HEK293 (cell line): ENCODE data around the gene CC2D1A.

Source experiments
- CTCF ChIA-PET: fragments of 350-600 bp; formaldehyde crosslinking; extraction: SDS; loops from one replicate; lab custom pipeline; 2021; ENCODE audit warnings: antibody characterized with exemption; lab: Yijun Ruan, JAX
- POLR2A ChIA-PET: fragments of 300-600 bp; formaldehyde crosslinking; extraction: SDS; loops from one replicate; lab custom pipeline; 2020; ENCODE audit warnings: antibody characterized with exemption, inconsistent platforms; lab: Yijun Ruan, JAX
- H3K27ac ChIP-seq: fragments of 200-500 bp; sonication (Bioruptor generic); 2 replicates; pipeline ENCODE4 v1.5.1; 2014; ENCODE audit warnings: low read depth, low read length, control low read depth, inconsistent platforms; ENCODE audit errors: extremely low read depth
- H3K36me3 ChIP-seq, 2 experiments: fragments of 200-500 bp in 1 of 2; sonication (Bioruptor generic) in 1 of 2; 1 replicate in 1 of 2; 2 replicates in 1 of 2; pipeline ENCODE4 v1.5.1; 2014 to 2017; ENCODE audit warnings: inconsistent platforms in 2 of 2, low read length in 2 of 2; ENCODE audit not compliant: control insufficient read depth in 2 of 2, insufficient read depth in 1 of 2
- H3K4me1 ChIP-seq: fragments of 200-500 bp; sonication (Bioruptor generic); 2 replicates; pipeline ENCODE4 v1.5.1; 2014; ENCODE audit warnings: mild to moderate bottlenecking, low read length, inconsistent platforms; ENCODE audit not compliant: control insufficient read depth, insufficient read depth
- H3K4me3 ChIP-seq: 2 replicates; pipeline ENCODE4 v1.5.1; 2011; ENCODE audit warnings: low read depth, mild to moderate bottlenecking, control low read depth, low read length, moderate library complexity
- H3K9me3 ChIP-seq: fragments of 200-500 bp; sonication (Bioruptor generic); 2 replicates; pipeline ENCODE4 v1.5.1; 2014; ENCODE audit warnings: low read depth, low read length, inconsistent platforms; ENCODE audit not compliant: control insufficient read depth, insufficient read depth
- AEBP2 ChIP-seq: fragments of 450-650 bp; formaldehyde crosslinking; IDR thresholded peaks from 2 replicates; pipeline ENCODE4 v1.5.1; 2016; ENCODE audit warnings: missing biosample characterization, missing genetic modification characterization, borderline replicate concordance
- HIC1 ChIP-seq: fragments of 450-650 bp; formaldehyde crosslinking; IDR thresholded peaks from 2 replicates; pipeline ENCODE4 v1.5.1; 2016; ENCODE audit warnings: missing biosample characterization, missing genetic modification characterization
- KLF8 ChIP-seq: fragments of 450-650 bp; formaldehyde crosslinking; IDR thresholded peaks from 2 replicates; pipeline ENCODE4 v1.5.1; 2016; ENCODE audit warnings: missing biosample characterization, missing genetic modification characterization
- KLF9 ChIP-seq: fragments of 450-650 bp; formaldehyde crosslinking; IDR thresholded peaks from 2 replicates; pipeline ENCODE4 v1.5.1; 2016; ENCODE audit warnings: missing biosample characterization, missing genetic modification characterization, low read depth
- OSR2 ChIP-seq: fragments of 450-650 bp; formaldehyde crosslinking; IDR thresholded peaks from 2 replicates; pipeline ENCODE4 v1.5.1; 2016; ENCODE audit warnings: missing biosample characterization, missing genetic modification characterization
- SP2 ChIP-seq: fragments of 450-650 bp; formaldehyde crosslinking; IDR thresholded peaks from 2 replicates; pipeline ENCODE4 v1.5.1; 2016; ENCODE audit warnings: missing biosample characterization, missing genetic modification characterization
- SP7 ChIP-seq: fragments of 450-650 bp; formaldehyde crosslinking; IDR thresholded peaks from 2 replicates; pipeline ENCODE4 v1.5.1; 2016; ENCODE audit warnings: missing biosample characterization, missing genetic modification characterization
- ZBTB10 ChIP-seq: fragments of 450-650 bp; formaldehyde crosslinking; IDR thresholded peaks from 2 replicates; pipeline ENCODE4 v1.5.1; 2016; ENCODE audit warnings: missing biosample characterization, missing genetic modification characterization
- ZBTB21 ChIP-seq: fragments of 450-650 bp; formaldehyde crosslinking; IDR thresholded peaks from 2 replicates; pipeline ENCODE4 v1.5.1; 2017; ENCODE audit warnings: missing biosample characterization, missing genetic modification characterization
- ZBTB26 ChIP-seq: fragments of 450-650 bp; formaldehyde crosslinking; optimal IDR thresholded peaks from 2 replicates; pipeline ENCODE3; 2016; ENCODE audit warnings: missing biosample characterization, mild to moderate bottlenecking, missing genetic modification characterization
- ZBTB49 ChIP-seq: fragments of 450-650 bp; formaldehyde crosslinking; IDR thresholded peaks from 2 replicates; pipeline ENCODE4 v1.5.1; 2016; ENCODE audit warnings: missing biosample characterization, missing genetic modification characterization, low read depth
- ZFHX2 ChIP-seq: fragments of 450-650 bp; formaldehyde crosslinking; conservative IDR thresholded peaks from 2 replicates; pipeline ENCODE4 v1.5.1; 2016; ENCODE audit warnings: missing biosample characterization, missing genetic modification characterization
- ZNF157 ChIP-seq: fragments of 450-650 bp; formaldehyde crosslinking; IDR thresholded peaks from 2 replicates; pipeline ENCODE4 v1.5.1; 2016; ENCODE audit warnings: missing biosample characterization, missing genetic modification characterization
- ZNF354C ChIP-seq: fragments of 450-650 bp; formaldehyde crosslinking; IDR thresholded peaks from 2 replicates; pipeline ENCODE4 v1.5.1; 2016; ENCODE audit warnings: missing biosample characterization, missing genetic modification characterization, low read depth, borderline replicate concordance
- ZNF580 ChIP-seq: fragments of 450-650 bp; formaldehyde crosslinking; IDR thresholded peaks from 2 replicates; pipeline ENCODE4 v1.5.1; 2016; ENCODE audit warnings: missing biosample characterization, missing genetic modification characterization
- ZNF692 ChIP-seq: fragments of 450-650 bp; formaldehyde crosslinking; IDR thresholded peaks from 2 replicates; pipeline ENCODE4 v1.5.1; 2016; ENCODE audit warnings: missing biosample characterization, missing genetic modification characterization
- ZNF791 ChIP-seq: fragments of 450-650 bp; formaldehyde crosslinking; IDR thresholded peaks from 2 replicates; pipeline ENCODE4 v1.5.1; 2016; ENCODE audit warnings: missing biosample characterization, missing genetic modification characterization

Gene CC2D1A

GRCh38 chr19:13917888-13918406, 11.9 kb downstream of the CC2D1A start (continued):
- TF ChIP-seq HIC1 (tag by site-specific recombination) (no peak), ZNF157 (tag by site-specific recombination) (peak; percentile 83), ZNF580 (tag by site-specific recombination) (0 out of 2 replicates have a peak, but pooled peaks have one; percentile 57), KLF8 (tag by site-specific recombination) (0 out of 2 replicates have a peak, but pooled peaks have one; percentile 22)

GRCh38 chr19:13918726-13919411, 12.9 kb downstream of the CC2D1A start:
- POLR2A ChIA-PET = interaction anchor here (1.3 kb wide), 1 partner anchor 9 kb away, joined by 3 read pairs; no protein-coding TSS in a partner anchor
- no peak overlapping the region for H3K4me3 ChIP-seq

GRCh38 chr19:13920524-13920923, 14.5 kb downstream of the CC2D1A start:
- POLR2A ChIA-PET = interaction anchor here (1.1 to 1.7 kb wide), 2 partner anchors 11 to 86 kb away, joined by 6 to 7 read pairs; partner anchors contain the start of gene RFX1
- H3K36me3 ChIP-seq = peaks cover 57 to 87% of the 10 kb centered on the region in 2 experiments
- no peak overlapping the region for H3K4me3 ChIP-seq
- no peaks in the 10 kb centered on the region for H3K4me1 ChIP-seq
- no peak overlapping the region for H3K27ac ChIP-seq
- CTCF ChIA-PET = interaction anchor here (0.6 to 1.2 kb wide), 2 partner anchors 9 to 585 kb away, joined by 3 to 4 read pairs; no protein-coding TSS in a partner anchor
- H3K9me3 ChIP-seq = no peaks in the 10 kb centered on the region
- TF ChIP-seq ZBTB26 (tag by site-specific recombination) = no peak
- no peak for TF ChIP-seq ZNF354C (tag by site-specific recombination)
- no peak for TF ChIP-seq ZBTB10 (tag by site-specific recombination)
- TF ChIP-seq OSR2 (tag by site-specific recombination) = no peak
- no peak for TF ChIP-seq ZNF692 (tag by site-specific recombination)
- no peak for TF ChIP-seq ZNF791
- no peak for TF ChIP-seq KLF9 (tag by site-specific recombination)
- no peak for TF ChIP-seq SP7 (tag by site-specific recombination)
- no peak for TF ChIP-seq ZBTB49 (tag by site-specific recombination)
- no peak for TF ChIP-seq ZBTB21

More at GRCh38 chr19:13918726-13919411, 12.9 kb downstream of the CC2D1A start:
- TF ChIP-seq AEBP2 (tag by site-specific recombination) = no peak
- 0 out of 2 replicates have a peak, but pooled peaks have one; percentile 6 for TF ChIP-seq SP2 (tag by site-specific recombination)
- TF ChIP-seq ZFHX2 (tag by site-specific recombination) = 0 out of 2 replicates have a peak, but pooled peaks have one; percentile 10
- H3K9me3 ChIP-seq = no peaks in the 10 kb centered on the region
- peaks cover 61 to 91% of the 10 kb centered on the region in 2 experiments for H3K36me3 ChIP-seq
- no peaks in the 10 kb centered on the region for H3K4me1 ChIP-seq
- H3K27ac ChIP-seq = no peak overlapping the region
- CTCF ChIA-PET = no interaction called here
